ENCODE measurements around the gene NPSR1.
"Not testable (repeated sequence)": the region's sequence is repeated elsewhere in the genome, so short reads cannot be mapped to it uniquely, and the experiment has no call there.

DNA sequence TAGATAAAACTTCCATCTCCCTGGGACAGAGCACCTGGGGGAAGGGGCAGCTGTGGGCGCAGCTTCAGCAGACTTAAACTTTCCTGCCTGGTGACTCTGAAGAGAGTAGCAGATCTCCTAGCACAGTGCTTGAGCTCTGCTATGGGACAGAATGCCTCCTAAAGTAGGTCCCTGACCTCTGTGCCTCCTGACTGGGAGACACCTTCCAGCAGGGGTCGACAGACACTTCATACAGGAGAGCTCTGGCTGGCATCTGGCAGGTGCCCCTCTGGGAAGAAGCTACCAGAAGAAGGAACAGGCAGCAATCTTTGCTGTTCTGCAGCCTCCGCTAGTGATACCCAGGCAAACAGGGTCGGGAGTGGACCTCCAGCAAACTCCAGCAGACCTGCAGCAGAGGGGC lies 29.4 kb upstream of the NPSR1 start:
- TF ChIP-seq, protein P1, sequence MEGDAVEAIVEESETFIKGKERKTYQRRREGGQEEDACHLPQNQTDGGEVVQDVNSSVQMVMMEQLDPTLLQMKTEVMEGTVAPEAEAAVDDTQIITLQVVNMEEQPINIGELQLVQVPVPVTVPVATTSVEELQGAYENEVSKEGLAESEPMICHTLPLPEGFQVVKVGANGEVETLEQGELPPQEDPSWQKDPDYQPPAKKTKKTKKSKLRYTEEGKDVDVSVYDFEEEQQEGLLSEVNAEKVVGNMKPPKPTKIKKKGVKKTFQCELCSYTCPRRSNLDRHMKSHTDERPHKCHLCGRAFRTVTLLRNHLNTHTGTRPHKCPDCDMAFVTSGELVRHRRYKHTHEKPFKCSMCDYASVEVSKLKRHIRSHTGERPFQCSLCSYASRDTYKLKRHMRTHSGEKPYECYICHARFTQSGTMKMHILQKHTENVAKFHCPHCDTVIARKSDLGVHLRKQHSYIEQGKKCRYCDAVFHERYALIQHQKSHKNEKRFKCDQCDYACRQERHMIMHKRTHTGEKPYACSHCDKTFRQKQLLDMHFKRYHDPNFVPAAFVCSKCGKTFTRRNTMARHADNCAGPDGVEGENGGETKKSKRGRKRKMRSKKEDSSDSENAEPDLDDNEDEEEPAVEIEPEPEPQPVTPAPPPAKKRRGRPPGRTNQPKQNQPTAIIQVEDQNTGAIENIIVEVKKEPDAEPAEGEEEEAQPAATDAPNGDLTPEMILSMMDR (conservative IDR thresholded peaks at IDR 0.05; ENCODE audit: low read length) = not testable (repeated sequence)
- TF ChIP-seq EZH2phosphoT487 (IDR thresholded peaks at IDR 0.05; ENCODE audit: borderline replicate concordance, low read depth, low read length) = not testable (repeated sequence)

Measured in OCI-LY7 (cell line).